ENCODE results near the gene LY6G5C. TPM values are rescaled to one million over a fixed set of nuclear protein-coding genes. Genes with fewer than 3 reads are reported as not detected.

LY6G5C gene
- total and polyA plus RNA-seq, 9 of the 15 experiments (the other 6 are each of a cell fraction or from before 2014, with no cell fraction given): 0.10 to 0.67 (median 0.46) TPM; not detected in 4

DNA sequence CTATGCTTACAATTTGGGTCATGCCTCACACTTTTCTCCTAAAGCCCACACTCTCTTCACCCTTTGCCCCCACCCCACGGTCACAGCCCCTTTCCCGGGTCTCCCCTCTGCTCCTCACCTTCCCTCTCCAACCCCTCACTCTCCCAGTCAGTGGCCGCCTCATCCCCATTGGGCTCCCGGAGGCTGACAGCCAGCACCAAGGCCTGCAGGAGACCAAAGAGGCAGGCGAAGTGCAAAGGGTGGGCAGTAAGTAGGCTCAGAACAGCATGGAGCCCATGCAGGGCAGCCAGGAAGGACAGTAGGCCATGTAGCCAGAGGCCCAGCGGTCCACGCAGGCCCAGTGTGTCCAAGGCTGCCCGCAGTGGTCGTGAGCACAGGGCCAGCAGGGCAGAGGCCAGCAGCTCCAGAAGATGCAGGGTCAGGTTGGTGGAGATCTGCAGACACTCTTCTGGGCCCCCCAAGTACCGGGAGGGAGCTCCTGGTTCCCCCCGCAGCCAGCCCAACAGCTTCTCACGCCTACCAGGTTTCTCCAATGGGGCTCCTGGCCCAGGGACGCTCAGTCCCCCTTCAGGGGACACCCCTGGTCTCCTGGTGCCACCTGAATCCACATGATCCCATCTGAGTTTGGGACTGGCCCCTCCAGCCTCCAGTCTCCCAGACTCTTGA, 21.8 kb downstream of the LY6G5C start (continued):
- no peak for TF ChIP-seq TOE1 (IDR thresholded peaks at IDR 0.05; ENCODE audit: borderline replicate concordance)
- TF ChIP-seq TOE1 (CRISPR knock-in tag; IDR thresholded peaks at IDR 0.05; ENCODE audit: borderline replicate concordance, low read depth): no peak
- TF ChIP-seq HNRNPUL1 (IDR thresholded peaks at IDR 0.05; ENCODE audit: low read length): no peak
- TF ChIP-seq HNRNPL (IDR thresholded peaks at IDR 0.05; ENCODE audit: low read depth, low read length): no peak
- TF ChIP-seq TSC22D4 (tag; IDR thresholded peaks at IDR 0.05): no peak
- TF ChIP-seq ETV6 (IDR thresholded peaks at IDR 0.05; ENCODE audit: borderline replicate concordance in 1 of 2, low read depth in 2 of 2, low read length in 1 of 2): no peak
- no peak for TF ChIP-seq ETV6 (CRISPR knock-in tag; IDR thresholded peaks at IDR 0.05; ENCODE audit: borderline replicate concordance)
- no peak for TF ChIP-seq CBFB (CRISPR knock-in tag; IDR thresholded peaks at IDR 0.05)
- no peak for TF ChIP-seq NCOR1 (IDR thresholded peaks at IDR 0.05)
- no peak for TF ChIP-seq HDAC8 (tag; IDR thresholded peaks at IDR 0.05)
- TF ChIP-seq ATF1 (CRISPR knock-in tag; IDR thresholded peaks at IDR 0.05): no peak
- TF ChIP-seq ATF1 (tag; IDR thresholded peaks at IDR 0.05): no peak
- TF ChIP-seq LCOR (CRISPR knock-in tag; IDR thresholded peaks at IDR 0.05): no peak
- TF ChIP-seq RFX1 (IDR thresholded peaks at IDR 0.05): no peak
- no peak for TF ChIP-seq RHOXF2B (CRISPR knock-in tag; conservative IDR thresholded peaks at IDR 0.05)
- TF ChIP-seq TFE3 (CRISPR knock-in tag; IDR thresholded peaks at IDR 0.05): no peak
- no peak for TF ChIP-seq ZFP30 (CRISPR knock-in tag; IDR thresholded peaks at IDR 0.05; ENCODE audit: borderline replicate concordance)
- TF ChIP-seq, protein P1, sequence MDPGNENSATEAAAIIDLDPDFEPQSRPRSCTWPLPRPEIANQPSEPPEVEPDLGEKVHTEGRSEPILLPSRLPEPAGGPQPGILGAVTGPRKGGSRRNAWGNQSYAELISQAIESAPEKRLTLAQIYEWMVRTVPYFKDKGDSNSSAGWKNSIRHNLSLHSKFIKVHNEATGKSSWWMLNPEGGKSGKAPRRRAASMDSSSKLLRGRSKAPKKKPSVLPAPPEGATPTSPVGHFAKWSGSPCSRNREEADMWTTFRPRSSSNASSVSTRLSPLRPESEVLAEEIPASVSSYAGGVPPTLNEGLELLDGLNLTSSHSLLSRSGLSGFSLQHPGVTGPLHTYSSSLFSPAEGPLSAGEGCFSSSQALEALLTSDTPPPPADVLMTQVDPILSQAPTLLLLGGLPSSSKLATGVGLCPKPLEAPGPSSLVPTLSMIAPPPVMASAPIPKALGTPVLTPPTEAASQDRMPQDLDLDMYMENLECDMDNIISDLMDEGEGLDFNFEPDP (CRISPR knock-in tag; IDR thresholded peaks at IDR 0.05): no peak
- TF ChIP-seq HOXB6 (CRISPR knock-in tag; IDR thresholded peaks at IDR 0.05; ENCODE audit: borderline replicate concordance): no peak
- no peak for TF ChIP-seq BRF1 (IDR thresholded peaks at IDR 0.05; ENCODE audit: borderline replicate concordance, extremely low read depth, insufficient read length)
- TF ChIP-seq ZNF583 (CRISPR knock-in tag; IDR thresholded peaks at IDR 0.05): no peak
- no peak for TF ChIP-seq ZNF280B (CRISPR knock-in tag; IDR thresholded peaks at IDR 0.05)
- peak; percentile 86 for TF ChIP-seq POLR2G (IDR thresholded peaks at IDR 0.05; ENCODE audit: low read depth, low read length)
- TF ChIP-seq RBM22 (IDR thresholded peaks at IDR 0.05; ENCODE audit: low read depth, low read length, poor library complexity, severe bottlenecking): peak; percentile 85
- no peak for TF ChIP-seq ESRRB (CRISPR knock-in tag; IDR thresholded peaks at IDR 0.05; ENCODE audit: borderline replicate concordance)
- TF ChIP-seq POLR2AphosphoS5 (IDR thresholded peaks at IDR 0.05; ENCODE audit: control insufficient read depth, insufficient read depth, low read depth, low read length): peak; percentile 19; the same call in 1 of the 2 replicates
- TF ChIP-seq SREBF2 (CRISPR knock-in tag; IDR thresholded peaks at IDR 0.05): no peak
